Daoy (cell line): ENCODE data around the gene DCC. TPM values are rescaled to one million over a fixed set of nuclear protein-coding genes. Genes with fewer than 3 reads are reported as not detected.

Experiments used
- DNase-seq: peaks from one replicate; pipeline ENCODE4 v3.0.0-alpha.2; 2015; ENCODE audit warnings: low read depth
- total RNA-seq: library from RNA; depleted of rRNA; stranded (reverse); fragments of >200 nt; shearing (Covaris generic); gene quantifications from 2 replicates; pipeline ENCODE4 v1.2.3, GENCODE V29; 2014

DCC gene
- total RNA-seq, 1 experiment from 2014 or later = not detected

DNA sequence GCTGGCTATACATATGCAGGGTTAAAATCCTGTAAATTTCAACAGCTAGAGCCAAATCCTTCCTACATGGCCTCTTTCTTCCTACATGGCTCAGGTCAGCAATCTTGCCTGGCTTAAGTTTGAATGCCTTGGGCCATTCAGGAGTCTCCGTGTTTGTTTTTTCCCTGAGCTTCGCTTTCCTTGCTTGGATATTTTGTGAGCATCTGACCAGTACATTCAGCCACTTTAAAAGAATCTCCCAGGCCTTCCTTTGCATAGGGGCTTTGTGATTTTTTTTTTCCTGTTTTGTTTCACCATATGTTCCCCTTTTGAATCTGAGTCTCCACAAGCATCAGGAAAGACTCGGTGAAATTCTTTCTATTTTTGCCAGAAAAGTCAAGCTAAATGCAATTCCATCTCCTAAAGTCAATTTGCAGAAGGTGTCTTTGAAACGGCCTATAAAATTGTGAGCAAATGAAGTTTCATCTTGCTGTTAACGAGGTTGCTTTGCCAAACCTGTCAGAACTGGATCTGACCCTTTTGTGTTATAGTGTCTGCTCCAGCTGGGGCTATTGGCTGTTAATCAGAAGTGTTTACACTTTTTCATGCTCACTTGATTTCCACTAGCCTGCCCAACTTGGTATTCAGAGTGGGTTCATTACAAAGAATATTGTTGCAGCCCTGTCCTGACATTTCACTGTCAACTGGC is 256.9 kb downstream of the DCC start:
- no peak for DNase-seq

GRCh38 chr18:52598921-52599320 is 258.9 kb downstream of the DCC start:
- no peak for DNase-seq

DNA sequence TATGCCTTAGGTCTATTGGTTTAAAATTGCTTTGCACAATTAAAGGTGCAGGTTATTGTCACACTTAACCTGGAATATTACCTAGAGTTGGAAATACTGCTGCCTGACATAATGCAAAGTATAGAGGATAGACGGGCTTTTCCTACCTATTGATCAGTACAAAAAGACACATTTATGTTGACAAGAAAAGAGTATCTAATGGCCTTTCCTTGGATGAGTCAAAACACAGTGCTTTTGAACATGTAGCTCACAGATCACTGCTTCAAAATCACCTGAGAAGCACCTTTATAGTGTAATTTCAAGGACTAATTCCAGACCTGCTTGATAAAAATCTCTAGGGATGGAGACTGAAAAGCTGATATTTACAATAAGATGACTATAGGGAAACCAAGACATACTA is 262.8 kb downstream of the DCC start:
- no peak for DNase-seq

GRCh38 chr18:52605345-52605744 is 265.3 kb downstream of the DCC start:
- no peak for DNase-seq

GRCh38 chr18:52607985-52608384 is 268.0 kb downstream of the DCC start:
- no peak for DNase-seq

GRCh38 chr18:52610451-52611115 is 270.6 kb downstream of the DCC start:
- DNase-seq = no peak

DNA sequence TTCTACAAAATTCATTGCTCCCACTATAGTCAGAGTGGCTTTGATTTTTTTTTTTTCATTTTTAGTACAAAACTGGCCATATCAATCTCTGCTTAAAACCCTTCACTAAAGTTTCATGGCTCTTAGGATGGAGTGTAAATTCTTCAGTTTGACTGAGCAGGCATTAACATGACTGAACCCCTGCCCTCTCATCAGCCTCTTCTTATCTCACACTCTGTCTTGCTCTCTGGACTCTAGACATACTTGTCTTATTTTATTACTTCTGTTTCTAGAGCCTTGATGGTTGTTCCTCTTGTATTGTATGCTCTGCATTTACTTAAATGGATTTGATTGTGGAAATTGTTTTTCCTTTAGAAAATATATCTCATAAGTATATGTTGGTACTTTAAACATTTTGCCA is 272.4 kb downstream of the DCC start:
- DNase-seq = no peak

DNA sequence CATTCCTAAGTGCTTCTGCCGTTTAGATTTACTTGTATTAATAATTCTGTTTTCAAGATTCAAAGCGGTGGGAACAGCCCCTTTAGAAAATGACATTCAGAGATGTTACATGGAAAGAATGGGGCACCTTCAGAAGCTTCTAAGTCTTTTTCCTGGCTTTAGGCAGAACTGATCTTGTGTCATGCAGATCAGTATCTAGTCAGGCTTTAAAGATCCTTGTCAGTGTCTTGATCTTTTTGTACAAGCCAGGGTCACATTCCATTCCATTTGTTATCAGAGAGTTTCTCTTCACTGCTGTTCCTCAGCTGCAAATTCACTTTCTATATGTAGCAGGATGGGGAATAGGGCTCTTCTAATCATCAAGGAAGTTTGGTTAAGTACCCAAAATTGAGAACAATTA is 275.3 kb downstream of the DCC start:
- no peak for DNase-seq

- no peak for DNase-seq
Measured at GRCh38 chr18:52615943-52616342, 275.9 kb downstream of the DCC start.

DNA sequence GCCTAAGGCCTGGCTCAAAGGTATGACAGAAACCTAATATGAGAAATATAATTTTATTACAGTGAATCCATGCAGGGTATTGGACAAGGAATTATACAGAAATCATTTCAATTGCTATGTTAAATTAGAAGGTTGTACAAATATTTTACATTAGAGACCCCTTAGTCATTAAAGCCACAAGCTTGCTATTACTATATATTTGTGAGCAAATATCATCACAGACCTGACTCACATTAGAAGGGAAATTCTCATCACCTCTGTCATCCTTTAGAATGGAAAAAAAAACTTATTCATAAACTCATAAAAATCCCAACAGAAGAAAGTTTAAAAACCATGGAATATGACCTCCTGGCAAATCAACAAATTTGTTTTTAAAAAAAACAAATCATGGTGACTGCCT is 277.9 kb downstream of the DCC start:
- DNase-seq = no peak

DNA sequence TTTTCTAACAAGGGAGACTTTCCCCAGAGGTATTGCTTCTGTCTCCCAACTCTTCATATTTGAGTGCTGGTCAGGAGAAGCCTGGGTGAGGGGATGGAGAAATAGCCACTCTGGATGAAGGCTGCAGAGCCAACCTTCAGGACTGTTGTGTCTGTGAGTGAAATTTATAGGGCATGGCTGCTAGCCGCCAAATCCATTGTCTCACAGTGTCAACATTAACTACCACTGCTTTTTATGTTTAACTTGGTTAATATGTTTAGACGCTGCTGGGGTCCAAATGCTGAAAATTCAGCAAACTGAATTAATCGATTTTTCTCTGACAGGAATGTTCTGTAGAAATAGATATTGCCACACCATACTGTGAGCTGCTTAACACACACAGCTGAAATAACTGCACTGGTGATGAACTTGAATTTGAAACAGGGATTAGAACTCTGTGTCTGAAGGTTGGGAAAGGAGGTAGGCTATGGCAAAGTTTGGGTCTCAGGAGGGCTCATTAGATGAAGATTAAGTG is 281.0 kb downstream of the DCC start:
- no peak for DNase-seq

GRCh38 chr18:52624702-52625101 is 284.7 kb downstream of the DCC start:
- DNase-seq = no peak

DNA sequence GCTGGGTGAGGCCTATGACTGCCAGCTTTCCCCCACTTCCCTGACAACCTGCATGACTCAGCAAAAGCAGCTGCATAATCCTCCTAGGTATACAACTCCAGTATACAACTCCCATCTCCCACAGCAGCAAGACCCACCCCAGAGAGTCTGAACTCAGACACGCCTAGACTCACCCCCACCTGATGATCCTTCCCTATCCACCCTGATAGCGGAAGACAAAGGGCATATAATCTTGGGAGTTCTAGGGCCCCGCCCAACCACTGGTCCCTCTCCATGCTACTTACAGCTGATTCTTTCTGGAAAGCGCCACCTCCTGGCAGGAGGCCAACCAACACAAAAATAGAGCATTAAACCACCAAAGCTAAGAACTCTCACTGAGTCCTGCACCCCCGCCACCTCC is 296.5 kb downstream of the DCC start:
- no peak for DNase-seq

DNA sequence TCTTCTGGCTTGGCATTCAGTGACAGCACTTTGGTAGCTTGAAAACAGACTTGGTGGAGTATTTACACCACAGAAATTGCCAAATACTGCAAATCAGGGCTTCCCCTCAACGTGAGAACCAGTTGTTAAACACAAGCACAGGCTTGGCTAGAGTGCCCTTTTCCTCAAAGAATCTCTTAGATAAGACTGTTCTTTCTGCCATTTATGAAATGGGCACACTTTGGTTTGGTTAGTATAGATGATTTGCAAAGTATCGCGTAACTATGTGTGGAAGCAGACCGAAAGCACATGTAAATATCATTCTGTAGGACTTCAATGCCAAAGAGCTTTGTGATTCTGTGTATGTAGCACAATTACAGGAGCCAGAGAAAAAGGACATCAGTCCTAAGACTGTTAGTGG is 308.2 kb downstream of the DCC start:
- DNase-seq = no peak

- DNase-seq = no peak
Measured at GRCh38 chr18:52652391-52652790, 312.4 kb downstream of the DCC start.

- no peak for DNase-seq
Measured at GRCh38 chr18:52657043-52657805, 317.2 kb downstream of the DCC start.

GRCh38 chr18:52667463-52668065 is 327.6 kb downstream of the DCC start:
- DNase-seq = no peak

DNA sequence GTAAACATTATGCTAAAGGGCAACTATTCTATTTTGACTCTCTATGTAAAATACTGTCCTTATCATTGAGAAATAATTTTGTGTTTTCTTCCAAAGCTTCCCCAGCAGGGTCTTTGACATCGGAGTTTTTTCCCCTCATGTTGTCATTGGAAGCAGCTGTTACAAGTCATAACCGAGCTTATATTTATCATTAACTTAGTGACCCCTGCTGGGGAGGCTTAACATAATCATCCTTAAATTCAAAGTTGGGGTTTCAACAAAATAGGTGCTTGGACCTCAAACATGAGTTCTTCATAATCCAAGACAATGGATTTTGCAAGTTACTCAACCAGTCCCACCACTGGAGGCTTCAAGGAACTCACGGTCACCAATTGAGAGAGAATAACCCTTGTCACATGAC is 330.9 kb downstream of the DCC start:
- no peak for DNase-seq

- no peak for DNase-seq
Measured at GRCh38 chr18:52678034-52678433, 338.0 kb downstream of the DCC start.

DNA sequence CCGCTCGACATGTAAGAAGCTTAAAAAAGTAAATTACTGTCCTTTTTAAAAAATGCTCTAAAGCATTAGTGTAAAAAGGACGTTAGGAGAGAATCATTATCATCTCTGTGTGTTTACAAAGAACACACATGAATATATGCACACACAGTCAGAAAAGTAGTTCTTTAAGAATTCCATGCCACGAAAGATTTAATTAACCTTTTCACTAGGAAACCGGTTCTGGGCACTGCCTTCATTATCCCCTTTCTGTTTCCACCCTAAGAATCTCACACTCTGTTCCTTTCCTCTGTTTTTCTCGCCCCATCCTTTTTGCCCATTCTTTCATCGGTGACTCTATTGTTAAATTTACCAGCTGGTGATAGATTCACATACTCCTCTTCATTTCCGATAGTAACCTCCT is 338.6 kb downstream of the DCC start:
- no peak for DNase-seq

DNA sequence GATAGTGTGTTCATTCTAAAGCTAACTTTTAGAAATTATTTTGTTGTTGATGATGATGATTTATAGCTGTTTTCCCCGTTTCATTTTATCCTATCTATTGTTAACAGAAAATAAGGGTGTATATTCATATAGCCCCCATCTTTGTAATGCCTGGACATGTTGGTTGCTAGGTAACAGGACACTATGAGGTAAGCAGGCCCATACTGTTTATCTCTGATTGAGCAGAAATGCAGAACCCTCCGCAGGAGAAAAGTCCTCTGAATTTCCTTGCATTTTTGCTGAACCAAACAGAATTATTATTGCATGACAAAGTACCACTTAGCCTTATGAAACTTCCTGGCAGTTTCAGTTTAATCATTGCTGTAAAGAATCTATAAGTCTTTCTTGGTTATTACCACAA is 339.4 kb downstream of the DCC start:
- no peak for DNase-seq

DNA sequence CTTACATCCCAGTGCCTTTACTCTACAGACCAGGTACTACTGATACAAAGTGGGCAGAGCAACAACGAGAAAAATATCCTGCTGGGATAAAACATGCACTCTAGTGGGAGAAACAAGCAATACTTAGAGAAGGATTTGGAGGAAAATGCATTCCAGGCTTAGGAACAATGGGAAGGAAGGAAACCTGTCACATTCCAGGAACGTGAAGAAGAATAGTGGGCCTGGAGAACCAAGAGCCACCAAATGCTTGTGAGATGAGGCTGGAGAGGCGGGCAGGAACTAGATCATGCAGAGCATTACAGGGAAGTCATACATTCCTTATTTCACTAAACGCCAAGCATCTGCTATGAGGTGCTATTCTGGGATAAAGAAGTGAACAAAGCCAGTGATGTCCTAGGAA is 342.3 kb downstream of the DCC start:
- DNase-seq = no peak
